Nephron (organoid): ENCODE results near the gene SDSL.

ENCODE experiments used
- H3K27ac Mint-ChIP-seq, 3 experiments: 2 replicates each; pipeline ENCODE4 v1.8.0; 2020; ENCODE audit warnings: mixed read lengths in 3 of 3, mild to moderate bottlenecking in 2 of 3, moderate library complexity in 1 of 3
- H3K27me3 Mint-ChIP-seq: 2 replicates; pipeline ENCODE4 v1.8.0; 2021; ENCODE audit warnings: low read depth, mild to moderate bottlenecking, moderate library complexity, mixed read lengths
- H3K36me3 Mint-ChIP-seq: 2 replicates; pipeline ENCODE4 v1.8.0; 2020; ENCODE audit warnings: low read depth, mixed read lengths
- H3K4me1 Mint-ChIP-seq: 2 replicates; pipeline ENCODE4 v1.8.0; 2020; ENCODE audit warnings: mixed read lengths
- H3K4me3 Mint-ChIP-seq, 3 experiments: 2 replicates each; pipeline ENCODE4 v1.8.0; 2020; ENCODE audit warnings: mild to moderate bottlenecking in 3 of 3, mixed read lengths in 3 of 3, moderate library complexity in 2 of 3
- H3K9me3 Mint-ChIP-seq: 2 replicates; pipeline ENCODE4 v1.8.0; 2020; ENCODE audit warnings: mixed read lengths
- CTCF ChIP-seq, 3 experiments: fragments of 200-600 bp; sonication (generic); IDR thresholded peaks; one replicate each; pipeline ENCODE4 v1.5.0; 2021; ENCODE audit warnings: antibody characterized with exemption in 3 of 3; ENCODE audit not compliant: unreplicated experiment in 3 of 3

SDSL gene, protein sequence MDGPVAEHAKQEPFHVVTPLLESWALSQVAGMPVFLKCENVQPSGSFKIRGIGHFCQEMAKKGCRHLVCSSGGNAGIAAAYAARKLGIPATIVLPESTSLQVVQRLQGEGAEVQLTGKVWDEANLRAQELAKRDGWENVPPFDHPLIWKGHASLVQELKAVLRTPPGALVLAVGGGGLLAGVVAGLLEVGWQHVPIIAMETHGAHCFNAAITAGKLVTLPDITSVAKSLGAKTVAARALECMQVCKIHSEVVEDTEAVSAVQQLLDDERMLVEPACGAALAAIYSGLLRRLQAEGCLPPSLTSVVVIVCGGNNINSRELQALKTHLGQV

DNA sequence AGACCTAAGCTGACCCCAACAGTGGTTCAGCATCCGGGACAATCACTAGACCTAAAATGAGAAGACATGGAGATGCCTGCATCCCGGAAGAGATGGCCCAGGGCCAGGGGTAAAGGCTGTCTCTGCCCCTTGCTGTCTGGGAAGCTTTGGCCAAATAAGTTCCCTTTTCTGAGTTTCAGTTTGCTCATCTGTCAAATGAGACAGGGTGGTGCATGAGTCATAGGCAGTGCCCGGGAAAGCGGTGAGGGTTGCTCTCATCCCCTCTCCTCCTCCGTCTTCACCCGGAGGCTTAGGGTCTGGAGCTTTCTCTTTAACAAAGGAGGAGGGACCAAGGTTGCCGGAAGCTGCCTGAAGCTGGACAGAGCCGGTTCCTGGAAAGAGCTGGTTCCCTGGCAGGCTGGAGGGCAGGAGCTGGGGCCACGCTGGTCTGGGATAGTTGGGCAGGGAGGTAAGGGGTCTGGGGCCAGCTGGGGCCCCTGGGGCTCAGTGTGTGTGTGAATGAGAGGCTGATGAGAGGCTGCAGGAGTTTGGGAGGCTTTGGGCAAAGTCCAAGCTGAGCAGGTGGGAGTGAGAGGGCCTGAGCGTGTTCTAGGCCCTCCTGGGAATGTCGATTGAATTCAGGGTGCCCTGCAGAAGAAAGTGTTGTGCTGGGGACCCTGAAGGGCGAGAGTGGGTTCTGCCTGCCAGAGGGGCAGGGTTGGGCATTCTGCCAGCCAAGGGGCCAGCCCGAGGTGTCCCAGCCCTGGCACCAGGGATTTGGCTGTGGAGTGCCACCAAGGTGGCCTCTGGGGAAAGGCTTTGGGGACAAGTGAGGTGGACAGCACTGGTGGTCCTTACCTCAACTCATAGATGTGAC, at the start of gene SDSL:
TSS of gene SDSL (plus strand) at position 351 of the 856 bp plus-strand sequence. CDS start 5,603 bp downstream, outside the sequence.
- peak within 1 kb of the TSS; percentile 62 to 94 (median 89) for H3K27ac Mint-ChIP-seq
- H3K4me3 Mint-ChIP-seq = peak within 1 kb of the TSS; percentile 89 to 94 (median 94)
- H3K27me3 Mint-ChIP-seq = peaks cover 9% of the 10 kb centered on the region
- H3K36me3 Mint-ChIP-seq = no peaks in the 10 kb centered on the region
- TF ChIP-seq CTCF (IDR thresholded peaks at IDR 0.05; ENCODE audit: unreplicated experiment in 3 of 3) = no peak
- H3K4me1 Mint-ChIP-seq = peaks cover 7% of the 10 kb centered on the region
- no peaks in the 10 kb centered on the region for H3K9me3 Mint-ChIP-seq

DNA sequence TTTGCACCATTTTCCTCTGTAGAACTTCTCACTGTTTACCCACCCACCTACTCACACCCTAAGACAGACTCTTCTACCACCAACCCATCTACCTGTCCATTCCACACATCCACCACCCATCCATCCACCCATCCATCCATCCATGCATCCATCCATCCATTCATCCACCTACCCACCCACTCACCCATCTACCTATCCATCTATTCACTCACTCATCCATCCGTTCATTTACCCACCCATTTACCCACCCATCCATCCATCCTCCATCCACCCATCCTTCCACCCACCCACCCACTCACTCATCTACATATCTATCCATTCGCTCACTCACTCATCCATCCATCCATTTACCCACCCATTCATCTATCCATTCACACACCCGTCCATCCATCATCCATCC, 48.7 kb upstream of the SDSL start:
- Mint-ChIP-seq H3K9me3 (no peaks in the 10 kb centered on the region), H3K4me3 (no peak overlapping the region), H3K4me1 (no peaks in the 10 kb centered on the region), H3K27me3 (no peaks in the 10 kb centered on the region), H3K36me3 (peaks cover 37% of the 10 kb centered on the region), H3K27ac (no peak overlapping the region)
- TF ChIP-seq CTCF (IDR thresholded peaks at IDR 0.05; ENCODE audit: unreplicated experiment in 3 of 3) = no peak

DNA sequence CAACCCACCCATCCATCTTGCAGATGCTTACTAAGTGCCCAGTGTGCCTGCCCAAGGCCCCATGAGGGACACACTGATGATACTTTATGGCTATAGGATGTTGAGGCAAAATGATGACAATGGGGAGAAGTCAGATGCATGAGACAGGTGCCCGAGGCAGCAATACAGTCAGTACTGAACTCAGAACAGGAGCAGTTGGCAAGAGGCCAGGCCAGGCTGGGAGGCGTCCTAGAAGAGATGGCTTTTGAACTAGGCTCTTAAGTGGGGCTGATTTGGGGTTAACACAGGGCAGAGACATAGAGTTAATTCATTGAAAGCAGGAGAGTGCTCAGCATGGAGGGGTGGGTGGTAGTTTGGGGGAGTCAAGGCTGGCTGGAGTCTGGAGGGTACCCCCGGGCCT, 48.2 kb upstream of the SDSL start:
- Mint-ChIP-seq H3K36me3 (peaks cover 34% of the 10 kb centered on the region), H3K27ac (no peak overlapping the region), H3K9me3 (no peaks in the 10 kb centered on the region), H3K27me3 (no peaks in the 10 kb centered on the region), H3K4me1 (no peaks in the 10 kb centered on the region), H3K4me3 (no peak overlapping the region)
- no peak for TF ChIP-seq CTCF (IDR thresholded peaks at IDR 0.05; ENCODE audit: unreplicated experiment in 3 of 3)

DNA sequence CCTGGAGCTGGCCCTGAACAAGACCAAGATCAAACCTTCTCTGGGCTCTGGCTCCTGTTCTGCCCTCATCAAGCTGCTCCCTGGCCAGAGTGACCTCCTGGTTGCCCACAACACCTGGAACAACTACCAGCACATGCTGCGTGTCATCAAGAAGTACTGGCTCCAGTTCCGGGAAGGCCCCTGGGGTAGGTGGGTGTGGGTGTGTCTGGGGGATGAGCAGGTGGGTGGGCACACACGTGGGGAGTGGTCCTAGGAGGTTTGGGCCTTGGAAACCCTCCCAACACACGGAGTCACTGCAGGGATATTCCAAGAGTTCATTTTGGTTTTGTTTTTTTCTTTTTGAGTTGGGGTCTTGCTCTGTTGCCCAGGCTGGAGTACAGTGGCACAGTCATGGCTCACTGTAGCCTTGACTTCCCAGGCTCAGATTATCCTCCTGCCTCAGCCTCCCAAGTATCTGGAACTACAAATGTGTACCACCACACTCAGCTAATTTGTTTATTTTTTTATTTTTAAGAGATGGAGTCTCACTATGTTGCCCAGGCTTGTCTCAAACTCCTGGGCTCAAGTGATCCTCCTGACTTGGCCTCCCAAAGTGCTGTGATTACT, 47.3 kb upstream of the SDSL start:
- Mint-ChIP-seq H3K4me1 (no peaks in the 10 kb centered on the region), H3K9me3 (no peaks in the 10 kb centered on the region), H3K4me3 (no peak overlapping the region), H3K27ac (no peak overlapping the region), H3K27me3 (no peaks in the 10 kb centered on the region), H3K36me3 (peaks cover 30% of the 10 kb centered on the region)
- TF ChIP-seq CTCF (IDR thresholded peaks at IDR 0.05; ENCODE audit: unreplicated experiment in 3 of 3) = no peak

DNA sequence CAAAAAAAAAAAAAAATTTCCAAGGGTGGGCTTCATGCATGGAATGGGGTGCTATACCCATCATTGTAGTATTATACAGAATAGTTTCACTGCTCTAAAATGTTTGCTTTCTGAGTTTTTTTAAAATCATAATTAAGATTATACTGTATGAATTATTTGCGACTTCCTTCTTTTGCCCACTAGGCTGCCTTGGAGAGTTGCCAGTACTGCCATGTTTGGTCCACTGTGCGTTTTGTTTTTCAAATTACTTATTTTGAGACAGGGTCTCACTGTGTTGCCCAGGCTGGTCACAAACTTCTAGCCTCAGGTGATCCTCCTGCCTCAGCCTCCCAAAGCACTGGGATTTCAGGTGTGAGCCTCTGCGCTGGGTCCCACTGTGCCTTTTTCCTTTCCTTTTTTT, 43.9 kb upstream of the SDSL start:
- no peak overlapping the region for H3K4me3 Mint-ChIP-seq
- no peaks in the 10 kb centered on the region for H3K9me3 Mint-ChIP-seq
- TF ChIP-seq CTCF (IDR thresholded peaks at IDR 0.05; ENCODE audit: unreplicated experiment in 3 of 3) = no peak
- H3K4me1 Mint-ChIP-seq = no peaks in the 10 kb centered on the region
- H3K27ac Mint-ChIP-seq = no peak overlapping the region
- H3K36me3 Mint-ChIP-seq = peaks cover 28% of the 10 kb centered on the region
- no peaks in the 10 kb centered on the region for H3K27me3 Mint-ChIP-seq
